Activated naive CD4-positive, alpha-beta T cell treated with anti-CD3 and anti-CD28 coated beads, Interleukin-2, amount 10 ng/mL, durations not matched to agents 7 days and 5 days (primary cell): ENCODE results near the gene SEMA4G.
"Not testable (repeated sequence)": the region's sequence is repeated elsewhere in the genome, so short reads cannot be mapped to it uniquely, and the experiment has no call there.

Experiments
- CTCF ChIA-PET: fragments of 350-600 bp; sonication (Branson Sonifier 250); formaldehyde crosslinking; loops from one replicate; lab custom pipeline; 2021; ENCODE audit warnings: antibody characterized with exemption; lab: Charles Lee
- DNase-seq: peaks from one replicate; pipeline ENCODE4 v3.0.0-alpha.2; 2020
- H3K27ac Mint-ChIP-seq: one replicate; pipeline ENCODE4 v1.8.0; 2021; ENCODE audit warnings: mild to moderate bottlenecking, moderate library complexity, mixed read lengths
- H3K27me3 Mint-ChIP-seq: one replicate; pipeline ENCODE4 v1.8.0; 2021; ENCODE audit warnings: mild to moderate bottlenecking, mixed read lengths
- H3K36me3 Mint-ChIP-seq: one replicate; pipeline ENCODE4 v1.8.0; 2021; ENCODE audit warnings: mixed read lengths
- H3K4me1 Mint-ChIP-seq: one replicate; pipeline ENCODE4 v1.8.0; 2021; ENCODE audit warnings: mixed read lengths
- H3K4me3 Mint-ChIP-seq: one replicate; pipeline ENCODE4 v1.8.0; 2021; ENCODE audit warnings: mild to moderate bottlenecking, moderate library complexity, mixed read lengths
- H3K9me3 Mint-ChIP-seq: one replicate; pipeline ENCODE4 v1.8.0; 2021; ENCODE audit warnings: mixed read lengths

Gene SEMA4G

DNA sequence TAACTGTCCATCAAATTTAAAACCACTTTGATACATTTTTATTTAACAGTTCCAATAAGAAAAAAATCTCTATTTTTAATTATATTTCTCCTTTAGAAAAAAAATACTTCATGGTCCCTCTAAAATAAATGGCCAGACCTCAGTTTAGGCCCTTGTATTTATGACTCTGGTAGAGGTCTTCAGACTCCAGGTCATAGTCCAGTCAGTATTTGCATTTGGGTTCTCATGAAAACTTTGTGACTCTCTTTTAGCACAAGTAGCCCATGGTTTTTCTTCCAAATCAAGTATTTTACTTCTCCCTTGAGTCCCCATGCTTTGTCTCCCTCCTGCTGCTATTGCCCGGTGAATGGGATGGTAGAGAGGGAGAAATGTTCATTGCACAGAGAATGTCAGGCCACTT lies 5.5 kb upstream of the SEMA4G start:
- CTCF ChIA-PET = no interaction called here
- no peaks in the 10 kb centered on the region for H3K9me3 Mint-ChIP-seq
- H3K4me3 Mint-ChIP-seq = no peak overlapping the region
- peaks cover 26% of the 10 kb centered on the region for H3K36me3 Mint-ChIP-seq
- peaks cover 6% of the 10 kb centered on the region for H3K27me3 Mint-ChIP-seq
- peaks cover 6% of the 10 kb centered on the region for H3K4me1 Mint-ChIP-seq
- H3K27ac Mint-ChIP-seq = no peak overlapping the region
- DNase-seq = no peak

DNA sequence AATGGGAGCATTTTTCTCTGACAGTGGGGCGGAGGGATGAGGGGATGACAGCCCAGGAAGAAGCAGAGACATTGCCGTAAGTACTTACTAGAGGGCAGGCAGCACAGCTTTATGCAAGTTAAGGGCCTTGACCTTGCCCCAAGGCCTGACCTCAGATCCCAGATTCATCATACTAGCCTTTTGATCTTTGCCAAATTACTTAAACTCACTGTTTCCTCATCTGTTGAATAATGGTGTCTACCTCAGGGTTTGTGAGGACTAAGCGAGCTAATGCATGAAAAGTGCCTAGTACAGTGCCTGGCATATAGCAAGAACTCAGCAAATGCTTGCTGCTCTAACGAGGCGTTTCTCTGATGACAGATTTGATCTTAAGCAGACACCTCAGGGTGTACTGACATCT lies 3.5 kb upstream of the SEMA4G start:
- CTCF ChIA-PET = interaction anchor here (0.7 to 1.3 kb wide), 2 partner anchors 32 to 49 kb away, joined by 4 to 6 read pairs; no protein-coding TSS in a partner anchor
- H3K36me3 Mint-ChIP-seq = peaks cover 13% of the 10 kb centered on the region
- no peak overlapping the region for H3K4me3 Mint-ChIP-seq
- H3K4me1 Mint-ChIP-seq = peaks cover 14% of the 10 kb centered on the region
- H3K27me3 Mint-ChIP-seq = peaks cover 21% of the 10 kb centered on the region
- no peaks in the 10 kb centered on the region for H3K9me3 Mint-ChIP-seq
- no peak overlapping the region for H3K27ac Mint-ChIP-seq
- DNase-seq = no peak

DNA sequence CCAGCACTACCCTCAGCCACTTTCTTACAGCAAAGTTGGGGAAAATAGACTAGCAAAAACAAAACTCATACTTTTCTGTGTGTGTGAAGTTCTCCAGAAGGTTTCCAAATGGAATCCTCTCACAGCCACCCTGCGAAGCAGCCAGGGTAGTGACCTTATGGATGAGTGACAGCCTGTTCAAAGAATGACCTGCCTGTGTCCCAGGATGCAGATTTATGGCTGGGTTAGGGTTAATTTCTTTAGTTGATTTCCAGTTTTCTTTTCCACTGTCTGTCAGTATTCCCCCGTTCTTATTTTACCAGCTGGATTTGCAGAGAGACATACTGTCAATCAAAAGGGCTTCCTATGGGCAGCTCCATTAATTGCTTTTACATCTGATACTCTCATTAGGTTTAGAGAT lies 2.4 kb upstream of the SEMA4G start:
- Mint-ChIP-seq H3K27me3 (peaks cover 21% of the 10 kb centered on the region), H3K36me3 (peaks cover 13% of the 10 kb centered on the region), H3K27ac (no peak overlapping the region), H3K4me3 (no peak overlapping the region), H3K4me1 (peaks cover 14% of the 10 kb centered on the region), H3K9me3 (no peaks in the 10 kb centered on the region)
- no peak for DNase-seq
- CTCF ChIA-PET = interaction anchor here (0.8 to 1.7 kb wide), 3 partner anchors 19 to 53 kb away, joined by 3 read pairs; no protein-coding TSS in a partner anchor

DNA sequence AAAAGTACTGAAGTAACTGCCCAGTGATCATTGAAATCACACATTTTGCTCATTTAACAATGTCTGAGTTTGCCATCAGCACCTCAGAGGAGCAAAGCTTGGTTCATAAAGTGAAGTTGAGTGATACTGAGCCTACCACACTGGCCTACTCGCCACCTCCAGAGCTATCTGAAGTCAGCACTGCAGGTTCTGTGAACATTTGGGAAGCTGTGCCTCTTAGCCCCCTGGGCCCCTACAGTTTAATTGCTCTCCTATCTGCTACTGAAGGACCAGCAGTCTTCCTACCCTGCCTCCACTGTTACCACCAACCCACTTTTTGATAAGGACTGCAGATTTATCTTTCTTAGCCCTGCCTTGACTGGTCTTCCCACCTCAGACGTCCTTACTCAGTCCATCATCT lies 2.0 kb upstream of the SEMA4G start:
- Mint-ChIP-seq H3K4me1 (peaks cover 14% of the 10 kb centered on the region), H3K9me3 (no peaks in the 10 kb centered on the region), H3K36me3 (peaks cover 9% of the 10 kb centered on the region), H3K27me3 (peaks cover 23% of the 10 kb centered on the region), H3K4me3 (no peak overlapping the region), H3K27ac (no peak overlapping the region)
- no peak for DNase-seq
- CTCF ChIA-PET = interaction anchor here (0.8 to 1.7 kb wide), 3 partner anchors 19 to 52 kb away, joined by 3 read pairs; no protein-coding TSS in a partner anchor

DNA sequence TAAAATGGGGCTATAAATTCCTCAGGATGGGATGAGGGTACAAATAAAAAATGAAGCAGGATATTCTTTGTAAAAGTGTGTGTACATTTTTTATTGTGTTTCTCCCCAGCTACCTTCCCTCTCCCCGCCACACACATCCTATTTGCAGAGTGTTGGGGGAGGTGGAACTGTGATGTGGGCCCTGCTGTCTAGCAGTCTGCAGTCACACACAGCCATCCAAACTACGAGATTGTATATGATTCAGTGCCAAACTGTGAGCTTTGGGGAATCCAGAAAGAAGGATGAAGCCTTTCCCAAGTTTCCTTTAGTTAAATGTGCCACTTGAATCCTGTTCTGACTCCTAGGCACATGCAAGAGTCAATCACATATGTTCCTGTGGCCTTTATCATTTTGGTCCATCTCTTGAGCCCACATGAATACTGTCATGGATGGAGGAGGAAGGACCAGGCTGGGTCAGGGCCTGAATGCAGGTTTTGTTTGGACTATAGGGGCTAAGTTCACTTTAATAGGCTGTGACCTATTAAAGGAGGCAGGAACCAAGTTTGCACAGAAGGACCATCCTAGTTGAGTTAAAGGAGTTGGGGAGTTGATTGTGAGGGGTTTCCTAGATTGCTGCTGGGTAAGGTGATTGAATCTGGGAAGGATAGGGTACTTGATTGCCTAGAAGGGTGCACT lies 1.1 kb upstream of the SEMA4G start:
- Mint-ChIP-seq H3K4me1 (peaks cover 14% of the 10 kb centered on the region), H3K9me3 (no peaks in the 10 kb centered on the region), H3K27ac (no peak overlapping the region), H3K36me3 (peaks cover 2% of the 10 kb centered on the region), H3K27me3 (peaks cover 32% of the 10 kb centered on the region), H3K4me3 (peak overlapping the region; percentile 56)
- CTCF ChIA-PET = interaction anchor here (0.7 to 1.7 kb wide), 7 partner anchors 10 to 47 kb away, joined by 3 to 7 read pairs (median 3); partner anchors contain the start of genes MRPL43 and TWNK
- DNase-seq = no peak

DNA sequence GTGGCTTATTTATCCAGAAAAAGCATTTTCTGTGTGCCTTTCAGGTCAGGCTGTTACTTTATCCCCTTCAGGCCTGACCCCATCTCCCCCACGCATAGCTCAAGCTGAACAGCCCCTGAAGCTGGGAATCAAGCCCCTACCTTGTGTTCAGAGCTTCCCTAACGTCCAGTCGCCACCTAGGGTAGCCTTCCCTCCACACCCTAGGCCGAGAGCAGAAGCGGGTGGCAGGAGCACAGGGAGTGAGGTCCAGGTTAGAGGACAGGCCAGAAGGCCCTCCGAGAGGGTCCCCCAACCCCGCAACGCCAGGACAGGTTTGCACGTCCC lies 479 bp upstream of the SEMA4G start:
- Mint-ChIP-seq H3K4me3 (peak overlapping the region; percentile 56), H3K4me1 (peaks cover 14% of the 10 kb centered on the region), H3K27me3 (peaks cover 35% of the 10 kb centered on the region), H3K36me3 (peaks cover 2% of the 10 kb centered on the region), H3K27ac (no peak overlapping the region), H3K9me3 (no peaks in the 10 kb centered on the region)
- CTCF ChIA-PET = interaction anchor here (0.7 to 1.2 kb wide), 6 partner anchors 10 to 46 kb away, joined by 3 to 7 read pairs (median 4); partner anchors contain the start of genes MRPL43 and TWNK
- DNase-seq = no peak

DNA sequence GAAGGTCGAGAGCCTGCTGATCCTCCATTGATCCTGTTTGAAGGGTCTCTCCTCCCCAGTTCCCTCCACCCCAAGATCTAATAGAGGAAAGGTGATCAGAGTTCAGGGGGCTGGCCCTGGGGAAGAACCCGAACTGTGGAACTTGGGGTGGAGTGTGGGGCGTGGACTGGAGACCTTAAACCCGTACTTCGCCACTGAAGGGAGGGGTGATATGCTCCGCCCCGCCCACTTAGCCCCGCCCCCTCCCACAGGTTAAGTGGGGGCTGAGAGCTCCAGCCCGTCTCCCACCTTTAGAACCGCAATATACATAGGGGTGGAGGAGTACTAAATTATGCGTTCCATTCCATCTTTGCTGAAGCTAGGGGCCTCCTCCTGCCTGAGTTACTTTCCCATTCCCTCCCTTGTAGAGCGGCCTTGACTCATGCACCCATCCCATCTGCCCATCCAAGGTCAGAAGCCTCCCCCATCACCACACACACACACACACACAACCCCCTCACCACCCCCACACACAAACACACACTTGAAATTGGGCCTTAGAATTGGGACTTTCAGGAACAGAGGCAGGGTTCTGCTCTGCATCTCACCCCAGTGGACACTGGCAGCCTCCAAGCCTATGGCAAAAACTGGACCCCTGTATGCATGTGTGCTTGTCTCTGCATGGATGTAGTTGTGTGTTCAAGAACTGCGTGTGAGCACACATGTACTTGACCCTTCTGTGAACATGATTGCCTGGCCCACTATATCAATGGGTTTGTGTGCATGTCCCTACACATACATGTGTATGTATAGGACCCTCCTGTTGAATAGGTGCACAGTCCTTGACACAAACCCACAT lies 991 bp downstream of the SEMA4G start:
- peak; percentile 47 for DNase-seq
- peak overlapping the region; percentile 52 for H3K4me3 Mint-ChIP-seq
- H3K27ac Mint-ChIP-seq = no peak overlapping the region
- CTCF ChIA-PET = interaction anchor here (0.8 to 1.4 kb wide), 2 partner anchors 12 to 16 kb away, joined by 3 to 5 read pairs; no protein-coding TSS in a partner anchor
- no peaks in the 10 kb centered on the region for H3K9me3 Mint-ChIP-seq
- peaks cover 2% of the 10 kb centered on the region for H3K36me3 Mint-ChIP-seq
- H3K27me3 Mint-ChIP-seq = peaks cover 35% of the 10 kb centered on the region
- peaks cover 14% of the 10 kb centered on the region for H3K4me1 Mint-ChIP-seq

DNA sequence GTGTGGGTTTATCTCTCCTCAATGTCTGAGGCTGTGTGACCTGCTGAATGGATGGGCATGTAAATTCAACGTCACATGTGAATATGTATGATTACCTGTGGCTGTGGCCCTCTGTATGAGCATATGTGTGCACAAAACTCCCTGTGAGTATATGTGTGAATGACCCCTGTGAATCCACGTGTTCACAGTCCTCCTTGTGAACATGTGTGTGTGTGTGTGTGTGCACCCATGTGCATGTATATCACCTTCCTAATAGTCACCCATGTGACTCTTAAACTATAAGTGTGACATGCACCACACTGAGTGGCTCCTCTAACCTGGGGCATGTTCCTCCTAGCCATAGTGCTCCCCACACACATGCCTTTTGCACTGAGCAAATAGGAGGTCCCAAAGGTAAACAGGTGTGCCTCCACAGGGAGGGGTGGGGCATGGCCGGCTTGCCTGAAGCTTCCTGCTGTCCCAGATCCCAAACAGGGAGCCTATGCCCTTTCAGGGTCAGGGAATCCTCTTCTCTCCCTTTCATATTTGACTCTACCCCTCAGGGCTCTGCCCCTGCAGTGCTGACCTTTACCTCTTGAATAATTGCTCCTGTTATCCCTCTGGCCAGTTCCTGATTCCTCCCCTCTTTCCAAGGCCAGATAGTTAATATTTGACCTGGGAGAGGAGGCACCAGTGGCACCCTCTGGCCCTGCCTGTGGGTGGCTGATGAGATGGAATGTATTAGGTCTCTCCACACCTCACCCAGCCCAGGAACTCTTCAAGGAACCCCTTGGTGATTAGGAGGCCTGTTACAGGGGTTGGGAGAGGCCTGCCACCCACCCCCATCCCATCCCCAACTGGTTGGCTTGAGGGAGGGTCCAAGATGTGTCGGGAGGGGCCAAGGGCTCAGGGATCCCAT lies 1.9 kb downstream of the SEMA4G start:
- no peak overlapping the region for H3K27ac Mint-ChIP-seq
- H3K9me3 Mint-ChIP-seq = no peaks in the 10 kb centered on the region
- peaks cover 14% of the 10 kb centered on the region for H3K4me1 Mint-ChIP-seq
- peaks cover 2% of the 10 kb centered on the region for H3K36me3 Mint-ChIP-seq
- DNase-seq = no peak
- H3K4me3 Mint-ChIP-seq = no peak overlapping the region
- CTCF ChIA-PET = interaction anchor here (0.8 to 1.4 kb wide), 2 partner anchors 15 to 25 kb away, joined by 3 read pairs; no protein-coding TSS in a partner anchor
- H3K27me3 Mint-ChIP-seq = peaks cover 35% of the 10 kb centered on the region

DNA sequence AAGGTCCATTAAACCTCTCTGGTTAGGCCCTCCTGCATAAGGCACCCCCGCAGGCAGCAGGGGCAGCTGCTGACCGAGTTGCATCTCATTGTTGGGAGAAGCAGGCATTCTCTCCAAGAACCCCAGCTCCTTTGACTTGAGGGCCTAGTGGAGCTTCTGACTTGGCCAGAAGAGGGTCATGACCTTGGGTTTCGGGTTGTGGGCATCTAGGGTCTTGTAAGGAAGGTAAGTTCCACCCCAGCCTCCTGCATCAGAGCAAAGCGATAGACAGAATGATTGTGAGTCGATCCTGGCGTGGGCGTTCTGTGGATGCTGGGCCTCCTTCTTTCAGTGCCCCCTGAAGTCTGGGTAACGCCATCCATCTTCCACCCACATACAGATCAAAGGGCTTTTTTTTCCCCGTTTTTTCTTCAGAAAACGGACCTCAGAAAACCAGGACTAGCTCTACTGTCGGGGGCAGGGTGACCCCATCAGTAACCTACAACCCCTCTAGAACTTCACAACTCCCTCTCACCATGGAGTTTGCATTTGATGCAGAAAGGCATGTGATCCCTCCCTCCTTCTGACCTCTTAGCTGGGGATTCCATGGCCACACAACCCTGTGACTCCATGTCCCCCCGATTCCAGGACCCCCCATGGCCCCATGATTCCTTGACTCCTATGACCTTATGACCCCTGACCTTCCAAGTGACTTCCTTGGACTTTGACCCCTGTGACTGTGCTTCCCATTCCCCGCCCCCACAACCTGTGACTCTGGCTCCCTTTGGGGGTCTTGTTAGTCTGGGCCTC lies 3.0 kb downstream of the SEMA4G start:
- peaks cover 35% of the 10 kb centered on the region for H3K27me3 Mint-ChIP-seq
- H3K9me3 Mint-ChIP-seq = no peaks in the 10 kb centered on the region
- no peak overlapping the region for H3K4me3 Mint-ChIP-seq
- no peak for DNase-seq
- H3K4me1 Mint-ChIP-seq = peaks cover 14% of the 10 kb centered on the region
- H3K27ac Mint-ChIP-seq = no peak overlapping the region
- H3K36me3 Mint-ChIP-seq = no peaks in the 10 kb centered on the region
- CTCF ChIA-PET = interaction anchor here (1.4 kb wide), 1 partner anchor 24 kb away, joined by 3 read pairs; no protein-coding TSS in a partner anchor

DNA sequence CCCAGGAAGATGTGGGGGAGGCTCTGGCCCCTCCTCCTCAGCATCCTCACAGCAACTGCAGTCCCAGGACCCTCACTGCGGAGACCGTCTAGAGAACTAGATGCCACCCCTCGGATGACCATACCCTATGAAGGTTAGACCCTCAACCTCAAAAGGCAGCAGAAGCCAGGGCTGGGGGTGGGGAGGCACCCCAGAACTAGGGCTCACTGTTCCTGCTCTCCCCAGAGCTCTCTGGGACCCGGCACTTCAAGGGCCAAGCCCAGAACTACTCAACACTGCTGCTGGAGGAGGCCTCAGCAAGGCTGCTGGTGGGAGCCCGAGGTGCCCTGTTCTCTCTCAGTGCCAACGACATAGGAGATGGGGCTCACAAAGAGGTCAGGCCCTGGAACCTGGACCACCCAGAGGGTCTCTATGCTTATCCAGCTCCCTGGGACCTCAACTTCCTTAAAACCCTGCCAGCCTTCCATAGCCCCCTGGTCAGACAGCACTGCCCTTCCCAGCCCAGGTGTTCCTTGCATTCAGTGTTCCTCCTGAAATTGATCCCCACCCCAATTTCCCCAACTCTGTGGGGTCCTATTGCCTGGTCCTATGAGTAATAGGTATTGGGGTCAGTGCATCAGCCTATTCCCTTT lies 3.7 kb downstream of the SEMA4G start:
- no peak overlapping the region for H3K27ac Mint-ChIP-seq
- CTCF ChIA-PET = no interaction called here

DNA sequence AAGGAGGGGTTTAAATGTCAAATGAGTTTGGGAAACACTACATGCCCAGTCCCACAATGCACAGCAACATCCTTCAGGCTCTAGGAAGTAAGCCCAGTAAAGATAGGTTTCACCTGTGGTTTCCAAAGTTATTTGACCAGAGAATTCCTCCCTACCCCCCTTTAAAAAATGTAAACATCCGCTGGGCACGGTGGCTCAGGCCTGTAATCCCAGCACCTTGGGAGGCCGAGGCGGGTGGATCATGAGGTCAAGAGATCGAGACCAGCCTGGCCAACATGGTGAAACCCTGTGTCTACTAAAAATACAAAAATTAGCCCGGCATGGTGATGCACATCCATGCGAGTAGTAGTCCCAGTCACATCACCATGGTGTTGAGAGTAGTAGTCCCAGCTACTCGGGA lies 6.1 kb downstream of the SEMA4G start:
- H3K36me3 Mint-ChIP-seq, DNase-seq, H3K27ac Mint-ChIP-seq, H3K4me1 Mint-ChIP-seq, H3K9me3 Mint-ChIP-seq, H3K4me3 Mint-ChIP-seq: not testable (repeated sequence)
- CTCF ChIA-PET = interaction anchor here (1.2 kb wide), 1 partner anchor 42 kb away, joined by 3 read pairs; no protein-coding TSS in a partner anchor
- H3K27me3 Mint-ChIP-seq = peaks cover 15% of the 10 kb centered on the region

More for the DNA sequence above, 3.7 kb downstream of the SEMA4G start:
- H3K4me3 Mint-ChIP-seq = no peak overlapping the region
- no peak for DNase-seq
- no peaks in the 10 kb centered on the region for H3K9me3 Mint-ChIP-seq
- peaks cover 35% of the 10 kb centered on the region for H3K27me3 Mint-ChIP-seq
- no peaks in the 10 kb centered on the region for H3K36me3 Mint-ChIP-seq
- peaks cover 14% of the 10 kb centered on the region for H3K4me1 Mint-ChIP-seq

DNA sequence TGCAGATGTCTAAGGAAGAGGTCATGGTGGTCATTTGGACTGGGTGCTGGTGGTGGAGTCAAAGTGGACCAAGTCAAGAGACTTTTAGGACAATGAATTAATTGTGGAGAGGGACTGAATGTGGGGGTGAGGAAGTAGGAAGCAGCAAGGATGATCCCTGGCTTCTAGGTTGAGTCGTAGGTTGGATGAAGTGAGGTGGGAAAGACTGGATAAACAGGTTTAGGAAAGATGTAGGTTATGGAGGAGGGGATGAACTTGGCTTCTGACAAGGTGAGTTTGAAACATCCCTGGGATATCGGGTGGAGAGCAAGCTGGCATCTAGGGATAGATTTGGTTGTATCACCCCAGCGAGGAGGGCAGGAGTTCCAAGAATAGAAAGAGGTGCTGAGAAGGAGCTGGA lies 7.6 kb downstream of the SEMA4G start:
- Mint-ChIP-seq H3K4me1 (no peaks in the 10 kb centered on the region), H3K9me3 (no peaks in the 10 kb centered on the region), H3K4me3 (no peak overlapping the region), H3K36me3 (peaks cover 2% of the 10 kb centered on the region), H3K27ac (no peak overlapping the region), H3K27me3 (peaks cover 14% of the 10 kb centered on the region)
- CTCF ChIA-PET = interaction anchor here (1.0 kb wide), 1 partner anchor 38 kb away, joined by 5 read pairs; no protein-coding TSS in a partner anchor
- DNase-seq = no peak
